ENCODE measurements around the gene ZPLD1.

- TF ChIP-seq CTCF (conservative IDR thresholded peaks at IDR 0.05; ENCODE audit: low read depth, low read length) = no peak
- TF ChIP-seq EZH2 (IDR thresholded peaks at IDR 0.05; ENCODE audit: borderline replicate concordance, low read depth, low read length, poor library complexity, severe bottlenecking) = no peak
Measured at GRCh38 chr3:102449930-102450329, 15.1 kb downstream of the ZPLD1 start.

All from A673 (cell line).